ENCODE measurements around the gene BPGM.

DNA sequence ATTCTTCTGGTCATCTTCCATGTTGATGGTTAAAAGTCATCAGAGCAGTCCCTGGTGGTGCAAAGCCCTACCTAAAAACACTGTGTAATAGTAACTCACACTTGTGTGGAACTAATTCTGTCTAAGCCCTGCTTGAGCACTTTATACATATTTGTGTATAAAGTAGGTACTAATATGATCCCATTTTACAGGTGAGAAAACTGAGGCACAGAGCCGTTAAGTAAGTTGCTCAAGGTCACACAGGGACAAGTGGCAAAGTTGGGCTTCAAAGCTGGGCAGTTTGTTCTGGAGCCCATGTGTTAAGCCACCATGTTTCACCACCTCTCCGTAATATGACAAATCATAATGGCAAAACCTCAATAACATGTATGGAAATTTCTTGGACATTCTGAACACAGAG lies 48.1 kb downstream of the BPGM start:
- TF ChIP-seq POLR2A (IDR thresholded peaks at IDR 0.05), result no peak
- TF ChIP-seq, protein P1, sequence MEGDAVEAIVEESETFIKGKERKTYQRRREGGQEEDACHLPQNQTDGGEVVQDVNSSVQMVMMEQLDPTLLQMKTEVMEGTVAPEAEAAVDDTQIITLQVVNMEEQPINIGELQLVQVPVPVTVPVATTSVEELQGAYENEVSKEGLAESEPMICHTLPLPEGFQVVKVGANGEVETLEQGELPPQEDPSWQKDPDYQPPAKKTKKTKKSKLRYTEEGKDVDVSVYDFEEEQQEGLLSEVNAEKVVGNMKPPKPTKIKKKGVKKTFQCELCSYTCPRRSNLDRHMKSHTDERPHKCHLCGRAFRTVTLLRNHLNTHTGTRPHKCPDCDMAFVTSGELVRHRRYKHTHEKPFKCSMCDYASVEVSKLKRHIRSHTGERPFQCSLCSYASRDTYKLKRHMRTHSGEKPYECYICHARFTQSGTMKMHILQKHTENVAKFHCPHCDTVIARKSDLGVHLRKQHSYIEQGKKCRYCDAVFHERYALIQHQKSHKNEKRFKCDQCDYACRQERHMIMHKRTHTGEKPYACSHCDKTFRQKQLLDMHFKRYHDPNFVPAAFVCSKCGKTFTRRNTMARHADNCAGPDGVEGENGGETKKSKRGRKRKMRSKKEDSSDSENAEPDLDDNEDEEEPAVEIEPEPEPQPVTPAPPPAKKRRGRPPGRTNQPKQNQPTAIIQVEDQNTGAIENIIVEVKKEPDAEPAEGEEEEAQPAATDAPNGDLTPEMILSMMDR (IDR thresholded peaks at IDR 0.05), result no peak
- TF ChIP-seq EP300 (IDR thresholded peaks at IDR 0.05), result no peak

Measured in tibial nerve (tissue), 4 donors.